ENCODE results near the gene ARL6IP4. TPM values are rescaled to one million over a fixed set of nuclear protein-coding genes. Genes with fewer than 3 reads are reported as not detected.

Gene ARL6IP4
- total and polyA plus RNA-seq, 2 donors (not counting 1 experiment from before 2014, with no cell fraction given) = 145 to 149 TPM

DNA sequence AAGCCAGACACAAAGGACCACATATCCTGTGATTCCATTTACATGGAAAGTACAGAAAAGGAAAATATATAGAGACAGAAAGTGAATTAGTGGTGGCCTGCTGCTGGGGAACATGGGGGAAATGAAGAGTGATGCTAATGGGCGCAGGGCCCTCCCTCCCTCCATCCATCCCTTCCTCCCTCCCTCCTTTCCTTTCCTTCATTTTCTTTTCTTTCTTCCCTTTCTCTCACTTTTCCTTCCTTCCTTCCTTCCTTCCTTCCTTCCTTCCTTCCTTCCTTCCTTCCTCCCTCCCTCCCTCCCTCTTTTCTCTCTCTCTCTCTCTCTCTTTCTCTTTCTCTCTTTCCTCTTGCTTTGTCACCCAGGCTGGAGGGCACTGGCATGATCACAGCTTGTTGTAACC lies 37.3 kb downstream of the ARL6IP4 start:
- no peak for DNase-seq (ENCODE audit: low read depth in 2 of 2)
- TF ChIP-seq, protein P1, sequence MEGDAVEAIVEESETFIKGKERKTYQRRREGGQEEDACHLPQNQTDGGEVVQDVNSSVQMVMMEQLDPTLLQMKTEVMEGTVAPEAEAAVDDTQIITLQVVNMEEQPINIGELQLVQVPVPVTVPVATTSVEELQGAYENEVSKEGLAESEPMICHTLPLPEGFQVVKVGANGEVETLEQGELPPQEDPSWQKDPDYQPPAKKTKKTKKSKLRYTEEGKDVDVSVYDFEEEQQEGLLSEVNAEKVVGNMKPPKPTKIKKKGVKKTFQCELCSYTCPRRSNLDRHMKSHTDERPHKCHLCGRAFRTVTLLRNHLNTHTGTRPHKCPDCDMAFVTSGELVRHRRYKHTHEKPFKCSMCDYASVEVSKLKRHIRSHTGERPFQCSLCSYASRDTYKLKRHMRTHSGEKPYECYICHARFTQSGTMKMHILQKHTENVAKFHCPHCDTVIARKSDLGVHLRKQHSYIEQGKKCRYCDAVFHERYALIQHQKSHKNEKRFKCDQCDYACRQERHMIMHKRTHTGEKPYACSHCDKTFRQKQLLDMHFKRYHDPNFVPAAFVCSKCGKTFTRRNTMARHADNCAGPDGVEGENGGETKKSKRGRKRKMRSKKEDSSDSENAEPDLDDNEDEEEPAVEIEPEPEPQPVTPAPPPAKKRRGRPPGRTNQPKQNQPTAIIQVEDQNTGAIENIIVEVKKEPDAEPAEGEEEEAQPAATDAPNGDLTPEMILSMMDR (conservative IDR thresholded peaks at IDR 0.05 in 1 of 2, IDR thresholded peaks at IDR 0.05 in 1 of 2; ENCODE audit: low read depth in 1 of 2, low read length in 2 of 2) = no peak
- TF ChIP-seq EZH2 (IDR thresholded peaks at IDR 0.05; ENCODE audit: low read length, missing control alignments) = no peak

DNA sequence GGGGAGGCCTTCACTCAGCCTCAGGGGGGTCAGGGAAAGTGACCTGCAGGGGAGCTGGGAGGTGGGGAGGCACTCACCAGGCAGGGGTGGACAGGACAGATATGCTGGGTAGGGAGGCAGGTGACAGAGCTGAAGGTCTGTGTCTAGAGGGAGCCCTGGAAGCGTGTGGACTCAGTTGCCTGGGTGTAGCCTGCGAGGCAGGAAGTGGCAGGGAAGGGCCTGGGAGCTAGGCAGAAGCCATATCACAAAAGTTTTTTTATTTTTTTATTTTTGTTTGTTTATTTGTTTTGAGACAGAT lies 39.3 kb downstream of the ARL6IP4 start:
- H3K9me3 ChIP-seq (ENCODE audit: control insufficient read depth, insufficient read depth, low read depth, low read length) = no peaks in the 10 kb centered on the region

More for the DNA sequence above, 37.3 kb downstream of the ARL6IP4 start:
- Histone ChIP-seq H3K27ac (ENCODE audit: insufficient read depth, low read length) (no peak overlapping the region), H3K9me3 (ENCODE audit: control insufficient read depth, insufficient read depth, low read depth, low read length) (no peaks in the 10 kb centered on the region), H3K4me3 (replicated peaks in 1 of 4; ENCODE audit: control extremely low read depth in 1 of 4, insufficient read depth in 1 of 4, low read depth in 3 of 4, low read length in 4 of 4) (no peak overlapping the region), H3K4me2 (ENCODE audit: extremely low read depth, insufficient read depth, low read length) (no peak overlapping the region), H4K20me1 (ENCODE audit: control insufficient read depth, extremely low read depth, insufficient read depth, low read length) (no peaks in the 10 kb centered on the region), H3K4me1 (ENCODE audit: control insufficient read depth, extremely low read depth, insufficient read depth, low read length) (peaks cover 3% of the 10 kb centered on the region), H2AFZ (ENCODE audit: low read length) (no peak overlapping the region), H3K36me3 (ENCODE audit: control insufficient read depth, insufficient read depth, low read length) (no peaks in the 10 kb centered on the region), H3K9ac (ENCODE audit: insufficient read depth, low read length) (no peak overlapping the region), H3K79me2 (ENCODE audit: control insufficient read depth, insufficient read depth, low read length) (no peaks in the 10 kb centered on the region), H3K27me3 (ENCODE audit: control insufficient read depth, insufficient read depth, low read length) (no peaks in the 10 kb centered on the region)

DNA sequence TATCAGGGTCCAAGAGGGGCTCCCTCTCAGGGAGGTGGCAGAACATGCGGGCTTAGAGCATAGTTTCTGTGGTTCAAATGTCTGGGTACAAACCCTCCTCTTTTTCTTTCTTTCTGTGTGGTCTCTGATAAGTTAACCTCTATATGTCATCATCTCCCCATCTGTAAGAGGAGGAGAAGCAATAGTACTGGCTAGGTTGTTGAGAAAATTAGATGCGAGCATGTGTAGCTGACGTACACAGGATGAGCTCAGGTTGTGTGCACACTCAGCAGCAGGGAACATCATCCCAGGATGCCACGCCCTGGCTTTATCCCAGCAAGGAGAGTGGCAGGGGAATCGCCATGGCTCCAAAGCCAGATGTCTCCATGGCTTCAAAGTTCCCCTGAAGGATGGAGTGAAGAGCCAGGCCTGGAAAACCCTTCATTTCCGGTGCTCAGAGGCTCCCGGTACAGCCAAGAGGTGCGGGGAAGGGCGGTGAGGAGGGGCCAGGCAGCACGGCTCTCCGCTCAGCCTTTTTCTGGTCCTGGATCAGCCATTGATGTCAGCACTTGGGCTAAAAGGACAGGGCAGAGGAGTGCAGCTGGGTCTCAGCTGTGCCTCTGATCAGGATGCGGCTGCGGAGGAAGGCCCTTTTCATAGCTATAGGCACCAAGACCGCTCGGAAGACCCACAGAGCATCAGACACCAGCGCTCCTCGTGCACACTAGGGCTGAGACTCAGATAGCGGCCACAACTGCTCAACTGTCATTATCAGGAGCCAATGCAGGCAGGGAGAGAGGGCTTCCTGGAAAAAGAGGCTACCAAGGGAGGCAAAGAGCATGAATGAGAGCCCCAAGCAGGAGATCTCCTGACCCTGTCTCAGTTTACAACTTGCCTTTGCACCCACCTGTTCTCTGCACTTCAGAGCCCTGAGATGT lies 41.5 kb downstream of the ARL6IP4 start:
- H2AFZ ChIP-seq (ENCODE audit: low read length) = no peak overlapping the region
- TF ChIP-seq, protein P1 (conservative IDR thresholded peaks at IDR 0.05 in 1 of 2, IDR thresholded peaks at IDR 0.05 in 1 of 2; ENCODE audit: low read depth in 1 of 2, low read length in 2 of 2) = no peak
- TF ChIP-seq EZH2 (IDR thresholded peaks at IDR 0.05; ENCODE audit: low read length, missing control alignments) = no peak
- H3K27me3 ChIP-seq (ENCODE audit: control insufficient read depth, insufficient read depth, low read length) = no peaks in the 10 kb centered on the region
- H3K9ac ChIP-seq (ENCODE audit: insufficient read depth, low read length) = no peak overlapping the region
- peaks cover 6% of the 10 kb centered on the region for H3K4me1 ChIP-seq (ENCODE audit: control insufficient read depth, extremely low read depth, insufficient read depth, low read length)
- no peaks in the 10 kb centered on the region for H3K79me2 ChIP-seq (ENCODE audit: control insufficient read depth, insufficient read depth, low read length)
- no peaks in the 10 kb centered on the region for H4K20me1 ChIP-seq (ENCODE audit: control insufficient read depth, extremely low read depth, insufficient read depth, low read length)
- H3K27ac ChIP-seq (ENCODE audit: insufficient read depth, low read length) = no peak overlapping the region
- no peaks in the 10 kb centered on the region for H3K36me3 ChIP-seq (ENCODE audit: control insufficient read depth, insufficient read depth, low read length)
- H3K4me3 ChIP-seq (replicated peaks in 1 of 4; ENCODE audit: control extremely low read depth in 1 of 4, insufficient read depth in 1 of 4, low read depth in 3 of 4, low read length in 4 of 4) = no peak overlapping the region
- H3K4me2 ChIP-seq (ENCODE audit: extremely low read depth, insufficient read depth, low read length) = no peak overlapping the region
- H3K9me3 ChIP-seq (ENCODE audit: control insufficient read depth, insufficient read depth, low read depth, low read length) = no peaks in the 10 kb centered on the region
- no peak for DNase-seq (ENCODE audit: low read depth in 2 of 2)

More for the DNA sequence above, 39.3 kb downstream of the ARL6IP4 start:
- no peaks in the 10 kb centered on the region for H3K79me2 ChIP-seq (ENCODE audit: control insufficient read depth, insufficient read depth, low read length)
- H3K4me1 ChIP-seq (ENCODE audit: control insufficient read depth, extremely low read depth, insufficient read depth, low read length) = peaks cover 5% of the 10 kb centered on the region
- no peak overlapping the region for H3K9ac ChIP-seq (ENCODE audit: insufficient read depth, low read length)
- no peak for DNase-seq (ENCODE audit: low read depth in 2 of 2)
- H4K20me1 ChIP-seq (ENCODE audit: control insufficient read depth, extremely low read depth, insufficient read depth, low read length) = no peaks in the 10 kb centered on the region
- H2AFZ ChIP-seq (ENCODE audit: low read length) = no peak overlapping the region
- H3K4me2 ChIP-seq (ENCODE audit: extremely low read depth, insufficient read depth, low read length) = no peak overlapping the region
- H3K4me3 ChIP-seq (replicated peaks in 1 of 4; ENCODE audit: control extremely low read depth in 1 of 4, insufficient read depth in 1 of 4, low read depth in 3 of 4, low read length in 4 of 4) = no peak overlapping the region
- no peak for TF ChIP-seq EZH2 (IDR thresholded peaks at IDR 0.05; ENCODE audit: low read length, missing control alignments)
- TF ChIP-seq, protein P1 (conservative IDR thresholded peaks at IDR 0.05 in 1 of 2, IDR thresholded peaks at IDR 0.05 in 1 of 2; ENCODE audit: low read depth in 1 of 2, low read length in 2 of 2) = no peak
- no peaks in the 10 kb centered on the region for H3K27me3 ChIP-seq (ENCODE audit: control insufficient read depth, insufficient read depth, low read length)
- H3K36me3 ChIP-seq (ENCODE audit: control insufficient read depth, insufficient read depth, low read length) = no peaks in the 10 kb centered on the region
- H3K27ac ChIP-seq (ENCODE audit: insufficient read depth, low read length) = no peak overlapping the region

All from fibroblast of lung (primary cell).